HG03565 (cell line): ENCODE measurements around the gene FBLN2.

Source experiments
- ATAC-seq: cut with Tn5 transposase; IDR thresholded peaks from one replicate; pipeline ENCODE4 v1.9.1; 2021; ENCODE audit warnings: mild to moderate bottlenecking, moderate library complexity; ENCODE audit not compliant: unreplicated experiment

The FBLN2 gene

DNA sequence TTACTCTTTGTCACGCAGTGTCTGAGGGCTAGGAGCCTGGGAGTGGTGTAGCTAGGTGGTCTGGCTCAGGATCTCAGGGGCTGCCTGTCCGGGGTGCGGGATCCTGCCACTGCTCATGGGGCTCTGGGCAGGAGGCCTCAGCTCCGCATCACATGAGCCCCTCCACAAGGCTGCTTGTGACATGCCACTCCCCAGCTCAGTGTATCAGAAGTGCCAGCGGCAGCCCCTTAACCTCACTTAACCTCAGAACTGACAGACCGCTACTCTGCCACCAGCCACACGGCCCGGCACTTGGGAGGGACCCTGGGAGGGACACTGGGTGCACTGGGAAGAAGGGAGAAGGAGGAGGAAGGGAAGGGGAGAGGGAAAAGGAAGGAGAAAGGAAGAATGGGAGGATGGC is 87.9 kb downstream of the FBLN2 start:
- no peak for ATAC-seq

DNA sequence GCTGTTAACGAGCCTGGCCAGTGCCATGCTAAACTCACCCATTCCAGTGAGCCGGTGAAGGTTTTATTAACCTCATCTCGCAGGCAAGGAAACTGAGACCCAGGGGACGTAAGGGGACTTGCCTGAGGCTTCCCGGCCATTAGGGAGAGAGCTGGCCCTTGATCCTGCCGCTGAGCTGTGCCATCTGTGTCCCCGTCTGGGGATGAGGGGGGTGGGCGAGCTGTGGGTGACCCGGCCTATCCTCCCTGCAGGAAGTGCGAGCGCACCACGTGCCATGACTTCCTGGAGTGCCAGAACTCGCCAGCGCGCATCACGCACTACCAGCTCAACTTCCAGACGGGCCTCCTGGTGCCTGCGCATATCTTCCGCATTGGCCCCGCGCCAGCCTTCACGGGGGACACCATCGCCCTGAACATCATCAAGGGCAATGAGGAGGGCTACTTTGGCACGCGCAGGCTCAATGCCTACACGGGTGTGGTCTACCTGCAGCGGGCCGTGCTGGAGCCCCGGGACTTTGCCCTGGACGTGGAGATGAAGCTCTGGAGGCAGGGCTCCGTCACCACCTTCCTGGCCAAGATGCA is 88.5 kb downstream of the FBLN2 start:
- ATAC-seq = no peak

DNA sequence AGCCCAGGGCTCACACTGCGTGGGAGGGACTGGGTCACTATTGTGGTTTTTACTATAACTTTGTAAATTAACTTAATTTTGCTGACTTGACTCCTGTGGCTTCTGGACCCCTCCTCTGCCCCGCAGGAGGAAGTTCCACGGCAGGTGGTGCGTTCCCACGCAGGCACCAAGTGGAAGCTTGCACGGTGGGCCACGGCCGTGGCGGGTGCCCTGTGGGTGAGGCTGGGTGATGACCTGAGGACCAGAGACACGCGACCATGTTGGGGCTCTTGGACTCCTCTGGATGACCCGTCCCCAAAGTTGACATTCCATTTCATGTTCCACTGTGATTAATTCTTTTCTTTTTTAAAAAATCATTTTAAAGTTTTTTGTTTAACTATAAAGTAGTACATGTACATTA is 89.0 kb downstream of the FBLN2 start:
- ATAC-seq = no peak

DNA sequence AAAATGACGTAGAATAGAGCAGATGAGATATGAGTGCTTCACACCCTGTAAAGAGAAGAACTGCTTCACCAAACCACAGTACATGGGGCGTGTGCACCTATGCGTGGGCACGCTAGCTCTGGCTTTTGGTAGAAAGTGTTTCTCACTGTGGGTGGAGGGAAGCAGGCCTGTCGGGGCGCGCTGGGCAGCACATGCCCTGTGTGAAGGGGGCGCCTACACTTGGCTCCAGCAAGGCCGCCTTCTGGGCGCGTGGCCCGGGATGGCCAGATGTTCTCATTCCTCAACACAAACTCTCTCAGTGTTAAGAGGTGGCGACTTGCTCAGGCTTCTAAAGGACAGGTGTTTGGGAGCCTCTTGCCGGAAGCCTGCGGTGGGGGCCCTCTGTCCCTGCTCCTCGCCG is 90.0 kb downstream of the FBLN2 start:
- ATAC-seq = no peak

DNA sequence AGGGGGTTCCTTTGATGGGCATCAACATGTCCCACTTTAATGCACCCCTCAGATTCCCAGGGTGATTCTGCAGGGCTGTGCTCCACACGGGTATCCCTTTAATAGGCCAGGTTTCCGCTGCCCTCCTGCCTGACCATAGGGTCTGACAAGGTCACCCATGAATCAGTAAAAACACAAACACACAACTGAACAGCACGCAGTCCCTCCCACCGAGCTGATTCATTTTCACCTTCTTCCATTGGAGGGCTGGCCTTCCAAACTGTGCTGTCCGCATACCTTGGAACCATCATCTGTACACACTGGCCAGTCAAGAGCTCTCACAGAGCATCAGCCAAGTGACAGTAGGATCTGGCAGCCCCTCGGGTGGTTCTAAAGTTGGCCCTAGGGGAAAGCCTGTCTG is 93.7 kb downstream of the FBLN2 start:
- ATAC-seq = no peak

DNA sequence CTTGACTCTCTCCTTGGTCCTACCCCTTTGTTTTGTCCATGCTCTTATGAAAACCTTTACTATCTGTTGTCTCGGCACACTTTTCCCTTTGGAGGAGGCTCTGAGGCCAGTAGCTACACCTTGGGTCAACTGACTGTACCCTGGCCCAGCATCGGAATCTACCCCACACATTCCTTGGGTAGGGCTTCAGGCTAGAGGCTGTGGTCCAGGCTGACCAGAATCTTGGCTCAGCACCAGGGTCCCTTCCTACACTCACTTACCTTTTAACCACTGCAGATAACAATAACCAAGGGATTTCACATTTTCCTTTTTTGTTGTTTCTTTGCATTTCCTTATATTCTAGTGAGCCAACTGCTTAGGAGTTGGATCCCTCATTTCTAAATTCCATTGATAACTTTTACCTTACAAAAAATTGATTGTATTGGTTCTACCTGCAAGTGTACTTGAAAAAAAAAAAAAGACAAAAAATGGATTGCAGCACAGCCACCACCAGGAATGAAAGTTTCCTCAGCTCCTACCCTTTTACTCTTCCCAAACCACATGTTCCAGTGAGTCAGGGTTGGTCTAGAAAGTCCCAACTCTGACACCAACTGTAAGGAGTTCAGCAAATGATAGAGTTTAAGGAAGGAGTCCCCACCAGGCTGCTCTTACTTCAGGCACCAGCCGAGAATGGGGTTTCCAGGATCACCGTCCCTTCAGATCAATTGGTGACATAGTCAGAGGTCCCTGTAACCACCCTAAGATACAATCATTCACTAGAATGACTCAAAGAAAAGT is 95.6 kb downstream of the FBLN2 start:
- ATAC-seq = no peak

DNA sequence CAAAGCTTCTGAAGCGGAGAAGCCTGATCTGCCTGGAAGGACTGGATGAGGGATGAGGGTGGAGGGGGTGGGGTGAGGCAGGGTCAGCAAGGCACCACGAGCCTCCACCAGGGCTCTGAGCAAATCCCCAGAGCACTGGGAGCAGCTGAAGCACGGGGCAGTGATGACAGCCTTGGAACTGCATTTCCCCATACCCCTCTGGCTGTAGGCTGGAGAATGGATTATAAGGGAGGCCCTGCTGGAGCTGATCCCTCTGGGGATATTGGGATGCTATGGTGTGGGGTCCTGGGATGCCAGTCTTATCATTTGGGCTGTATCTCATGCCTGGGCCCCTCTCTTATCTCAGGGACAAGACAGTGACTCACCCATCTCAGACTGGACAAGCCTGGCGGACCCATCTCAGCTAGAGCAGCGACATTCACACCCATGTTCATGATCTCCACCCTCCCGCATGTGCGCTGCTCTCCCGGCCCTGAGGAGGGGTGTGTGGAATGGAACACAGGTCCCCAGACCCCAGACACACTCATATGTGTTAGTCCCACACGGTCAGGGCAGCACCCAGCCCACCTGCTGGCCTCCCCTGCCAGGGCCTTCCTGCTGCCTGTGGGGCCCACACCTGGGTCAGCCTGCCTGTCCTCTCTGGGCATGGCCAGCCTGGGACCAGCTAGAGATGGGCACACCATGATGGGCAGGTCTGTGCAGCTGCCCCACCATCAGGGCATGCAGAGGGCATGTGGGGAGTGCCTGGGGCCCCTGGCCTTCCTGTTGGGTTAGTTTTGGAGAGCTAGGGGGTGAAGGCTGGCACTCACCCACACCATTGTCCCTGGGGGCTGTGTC is 97.1 kb downstream of the FBLN2 start:
- ATAC-seq = no peak

DNA sequence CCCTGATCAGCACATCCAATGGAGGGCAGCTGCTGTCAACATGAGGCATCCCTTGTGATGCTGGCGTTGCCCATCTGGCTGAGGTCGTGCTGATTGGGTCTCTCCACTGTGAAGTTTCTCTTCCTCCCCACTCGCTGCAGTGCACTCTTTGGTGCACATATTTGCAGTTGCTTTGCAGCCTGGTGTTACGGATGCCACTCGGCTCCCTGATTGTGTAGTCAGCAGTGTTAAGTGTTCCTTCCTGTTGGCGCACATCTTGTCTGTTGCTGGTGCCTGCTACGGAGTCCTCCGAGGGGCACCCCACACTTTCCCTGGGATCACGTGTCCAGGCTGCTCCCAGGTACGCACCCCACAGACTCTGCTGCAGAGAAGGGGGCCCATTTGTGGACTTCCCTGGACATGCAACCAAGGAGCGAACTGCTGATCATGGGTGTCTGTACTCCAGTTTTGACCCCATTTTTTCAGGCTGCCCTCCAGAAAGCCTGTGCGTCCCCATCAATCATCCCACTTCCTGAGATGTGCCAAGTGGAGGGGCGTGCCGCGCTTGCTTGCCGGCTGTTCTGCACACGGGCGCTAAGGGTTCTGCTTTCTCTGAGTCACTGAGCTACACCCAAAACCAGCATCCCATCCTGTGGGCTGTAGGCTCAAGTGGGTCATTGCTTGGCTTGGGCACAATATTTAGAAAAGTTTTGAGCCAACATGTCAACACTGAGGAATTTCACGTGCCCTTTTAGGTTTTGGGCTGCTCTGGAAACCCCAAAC is 98.6 kb downstream of the FBLN2 start:
- ATAC-seq = no peak

DNA sequence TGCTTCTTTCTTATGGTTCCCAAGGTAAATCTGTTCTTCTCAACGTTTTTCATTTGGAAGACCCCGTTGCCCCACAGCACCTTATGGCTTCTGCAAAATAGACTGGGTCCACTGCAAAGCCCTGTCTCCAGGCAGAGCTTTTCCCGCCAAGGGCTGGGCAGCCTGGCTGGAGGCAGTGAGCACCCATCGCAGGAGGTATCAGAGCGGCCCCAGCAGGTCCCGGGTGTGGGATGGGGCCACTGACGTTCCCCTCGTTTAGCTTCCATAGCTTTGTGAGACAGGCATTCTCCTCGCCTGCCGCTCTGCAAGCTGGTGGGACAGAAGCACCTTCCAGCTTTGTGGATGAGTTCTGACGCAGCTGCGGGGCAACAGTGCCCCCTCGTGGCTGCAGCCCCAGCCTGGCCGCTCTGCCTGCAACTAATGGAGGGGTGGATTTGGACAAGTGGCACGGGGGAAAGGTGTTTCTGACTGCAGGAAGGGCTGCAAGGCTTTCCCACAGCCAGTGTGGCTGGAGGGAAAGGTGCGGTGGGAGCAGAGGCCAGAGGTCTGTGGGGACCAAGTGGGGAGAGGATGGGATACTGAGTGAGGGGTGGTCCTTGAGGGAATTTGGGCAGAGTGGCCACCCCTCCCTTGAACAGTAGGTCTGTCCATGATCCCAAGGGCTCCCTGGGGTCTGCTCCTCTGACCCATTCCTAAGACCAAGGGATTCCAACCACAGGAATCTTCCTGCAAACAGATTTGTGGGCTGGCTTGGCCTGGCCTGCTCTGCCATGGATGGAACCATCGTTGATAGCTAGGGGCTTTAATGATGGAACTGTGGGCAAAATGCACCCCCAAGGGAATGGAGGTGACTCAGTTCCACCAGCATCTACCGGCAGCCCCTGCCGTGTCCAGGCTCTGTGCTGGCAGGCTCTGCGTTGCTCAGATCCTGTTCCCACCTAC is 99.4 kb downstream of the FBLN2 start:
- no peak for ATAC-seq

DNA sequence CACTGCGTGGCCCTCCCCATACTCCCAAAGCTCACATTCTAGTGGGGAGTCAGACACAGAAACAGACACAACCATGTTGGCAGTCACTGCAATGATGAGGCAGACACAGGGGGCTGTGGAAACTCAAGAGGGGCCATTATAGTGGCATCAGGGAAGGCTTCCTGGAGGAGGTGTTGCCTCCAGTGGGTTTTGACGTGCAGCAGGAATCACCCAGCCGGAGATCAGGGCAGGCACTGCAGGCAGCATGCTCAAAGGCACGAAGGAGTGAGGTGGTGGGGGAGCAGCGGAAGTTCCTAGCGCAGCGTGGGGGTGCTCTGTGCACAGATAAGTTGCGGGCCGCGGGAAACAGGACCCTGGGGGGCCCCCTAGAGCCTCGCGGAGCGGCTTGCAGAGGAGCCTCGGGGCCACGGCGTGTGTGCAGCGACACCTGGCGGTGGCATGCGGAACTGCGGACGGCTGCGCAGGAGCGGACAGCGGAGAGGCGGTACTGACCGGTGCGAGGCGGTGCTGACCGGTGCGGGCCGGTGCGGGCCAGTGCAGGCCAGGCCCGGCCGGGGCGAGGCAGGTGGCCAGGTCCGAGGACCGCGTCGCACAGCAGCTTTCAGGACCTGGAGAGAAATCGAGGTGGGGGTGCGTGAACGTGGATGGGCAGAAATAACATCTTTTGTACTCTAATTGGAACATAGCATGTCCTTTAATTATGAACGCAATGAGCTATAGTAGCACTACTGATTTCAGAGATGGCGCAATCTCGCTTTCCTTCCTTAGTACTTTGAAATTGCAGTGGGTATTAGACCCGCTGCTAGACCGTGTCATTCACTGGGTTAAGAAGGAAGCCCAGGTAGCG is 101.5 kb downstream of the FBLN2 start:
- ATAC-seq = peak; percentile 69

DNA sequence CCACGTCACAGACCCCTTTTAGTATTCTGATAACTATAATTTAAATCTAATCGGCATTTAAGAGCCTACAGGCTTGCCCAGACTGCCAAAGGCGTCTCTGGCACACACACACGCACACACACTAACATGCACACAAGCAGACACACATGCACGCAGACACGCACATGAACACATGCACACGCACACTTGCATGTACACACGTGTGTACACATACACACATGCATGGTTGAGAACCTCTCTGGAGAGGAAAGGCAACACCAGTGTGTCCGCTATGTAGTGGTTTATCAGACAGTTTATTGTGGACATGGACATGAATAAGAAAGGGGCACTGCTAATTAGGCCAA is 102.1 kb downstream of the FBLN2 start:
- no peak for ATAC-seq

DNA sequence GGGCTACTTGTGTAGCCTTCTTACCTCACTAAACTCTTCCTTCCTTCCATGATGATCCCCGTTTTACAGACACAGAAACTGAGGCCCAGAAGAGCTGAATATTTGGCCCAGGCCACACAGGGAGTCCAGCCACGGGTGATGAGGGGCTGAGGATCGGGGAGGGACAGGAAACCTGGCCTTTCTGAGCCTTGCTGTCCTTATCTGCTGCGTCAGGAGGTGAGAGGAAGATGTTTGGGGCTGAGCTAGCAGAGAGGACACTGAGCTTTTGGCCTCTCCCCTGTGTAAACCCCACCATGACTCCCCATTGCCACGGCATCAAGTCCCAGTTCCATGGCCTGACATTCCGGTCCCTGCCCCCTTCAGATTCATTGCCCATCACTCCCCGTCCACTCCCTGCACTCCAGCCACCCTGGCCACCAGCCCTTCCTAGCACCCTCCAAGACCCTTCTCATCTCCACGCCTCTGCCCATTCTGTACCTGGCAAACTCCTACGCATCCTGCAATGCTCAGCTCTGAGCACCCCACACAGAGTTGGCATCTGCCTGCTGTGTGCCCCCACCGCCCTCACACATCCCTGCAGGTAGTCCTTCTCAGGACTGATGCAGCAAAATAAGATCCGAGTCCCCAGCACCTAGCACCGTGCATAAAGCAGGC is 103.0 kb downstream of the FBLN2 start:
- ATAC-seq = no peak

DNA sequence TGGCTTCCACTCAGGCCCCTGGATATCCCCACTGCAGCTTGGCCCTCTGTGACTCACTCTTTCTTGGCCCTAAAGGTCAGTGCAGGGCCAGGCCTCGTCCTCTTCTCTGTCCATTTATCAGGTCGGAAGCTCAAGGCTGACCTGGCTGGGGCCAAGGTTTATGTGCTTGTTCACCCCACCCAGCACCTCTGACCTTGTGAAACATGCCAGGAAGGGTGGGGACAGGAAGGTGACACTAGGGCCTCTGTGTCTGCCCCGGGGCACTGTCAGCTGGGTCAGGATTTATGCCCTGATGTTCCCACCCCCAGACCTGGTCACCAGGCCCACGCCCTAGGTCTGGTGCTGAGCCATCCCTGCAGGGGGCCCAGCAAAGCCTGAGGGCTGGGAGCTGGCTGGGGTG is 103.8 kb downstream of the FBLN2 start:
- ATAC-seq = no peak

DNA sequence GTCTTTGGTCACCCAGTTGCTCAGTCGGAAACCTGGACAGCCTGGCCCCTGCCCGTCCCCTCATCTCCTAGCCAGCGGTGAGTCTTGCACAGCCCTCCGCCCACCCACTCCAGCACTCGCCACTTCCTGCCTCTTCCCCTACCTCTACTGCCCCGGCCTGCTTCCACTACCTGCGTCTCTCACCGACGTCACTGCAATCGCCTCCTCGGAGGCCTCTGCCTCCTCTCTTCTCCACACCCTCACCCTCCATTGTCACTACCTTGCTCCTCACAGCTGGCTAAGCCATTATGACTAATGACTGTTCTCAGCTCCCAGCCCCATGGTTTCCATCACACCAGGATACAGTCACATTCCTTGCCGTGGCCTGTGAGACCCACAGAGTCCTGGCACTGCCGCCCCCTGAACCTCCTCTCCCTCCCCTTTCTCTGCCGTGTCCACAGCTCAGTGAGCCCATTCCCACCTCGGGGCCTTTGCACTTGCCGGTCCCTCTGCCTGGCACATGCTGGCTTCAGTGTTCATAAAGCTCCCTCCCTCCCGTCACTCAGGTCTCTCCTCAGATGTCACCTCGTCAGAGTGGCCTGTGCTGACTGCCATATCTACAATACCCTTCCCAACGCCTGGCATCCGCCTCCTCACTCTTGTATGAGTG is 104.8 kb downstream of the FBLN2 start:
- ATAC-seq = no peak

DNA sequence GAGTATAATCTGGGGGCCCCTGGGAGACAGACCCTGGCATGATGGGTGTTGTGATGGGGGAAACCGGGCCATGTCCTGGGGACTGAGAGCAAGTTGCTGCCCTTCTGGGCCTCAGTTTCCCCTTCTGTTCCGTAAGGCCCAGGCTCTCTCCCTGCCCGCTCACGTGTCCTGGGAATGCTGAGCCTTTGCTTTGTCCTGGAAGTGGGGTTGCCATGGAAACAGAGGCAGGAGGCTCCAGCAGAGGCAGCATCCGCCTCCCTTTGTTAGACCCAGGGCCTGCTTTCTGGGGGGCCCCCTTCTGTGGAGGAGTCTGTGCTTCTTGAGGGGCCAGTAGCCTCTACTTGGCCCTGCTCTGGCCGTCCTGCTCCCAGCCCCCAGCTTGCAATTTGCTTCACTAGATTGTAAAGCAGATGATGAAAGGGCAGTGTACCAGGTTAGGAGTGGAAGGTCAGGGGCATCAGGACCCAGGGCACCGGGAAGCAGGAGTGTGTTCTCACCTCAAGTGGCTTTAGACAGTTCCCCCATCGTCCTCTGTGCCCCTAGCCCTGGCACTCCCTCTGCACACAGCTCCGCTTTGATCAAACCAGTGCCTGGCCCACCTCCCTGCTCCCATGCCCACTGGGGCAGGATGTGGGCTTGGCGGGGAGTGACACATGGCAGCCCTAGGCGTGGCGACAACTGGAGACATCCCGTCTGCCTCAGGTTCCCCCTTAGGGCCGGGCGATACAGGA is 105.6 kb downstream of the FBLN2 start:
- no peak for ATAC-seq

DNA sequence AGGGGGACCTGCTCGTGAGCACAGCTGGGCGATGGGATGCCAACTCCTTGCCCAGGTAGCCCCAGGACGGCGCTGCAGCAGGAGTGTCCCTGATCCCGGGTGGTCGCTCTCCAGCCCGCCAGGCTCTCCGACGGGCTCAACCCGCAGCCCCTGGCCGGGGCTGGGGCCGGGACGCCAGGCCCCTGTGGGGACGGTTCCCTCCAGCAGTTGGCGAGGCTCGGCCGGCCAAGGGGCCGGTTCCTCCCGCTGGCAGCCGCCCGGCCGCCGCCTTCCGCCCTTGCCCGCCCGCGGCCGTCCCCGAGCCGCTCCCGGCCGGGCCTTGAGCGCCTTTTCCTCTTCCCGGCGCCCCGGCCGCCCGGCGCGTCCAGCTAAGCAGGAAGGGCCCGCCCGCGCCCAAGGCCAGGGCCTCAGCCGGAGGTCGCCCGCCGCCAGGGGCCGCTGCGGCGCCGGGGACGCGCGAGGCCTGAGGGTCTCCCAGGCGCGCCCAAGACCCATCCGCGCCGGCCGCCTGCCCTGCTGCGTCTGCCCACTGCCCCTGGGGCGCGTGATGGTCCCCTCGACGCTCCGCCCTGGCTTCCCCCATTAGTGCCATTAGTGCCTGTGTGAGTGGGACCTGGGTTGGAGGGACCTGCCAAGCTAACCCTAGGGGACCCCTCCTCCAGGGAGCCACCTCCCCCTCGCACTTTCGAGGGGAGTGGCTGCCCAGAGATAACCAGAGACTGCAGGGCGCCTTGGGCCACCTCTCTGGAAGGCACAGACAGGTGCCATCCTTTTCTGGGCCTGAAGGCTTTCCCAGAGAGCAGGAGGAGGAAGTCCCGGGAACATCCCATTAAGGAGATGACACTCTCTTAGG is 106.4 kb downstream of the FBLN2 start:
- no peak for ATAC-seq
